ENCODE results near the gene ZNF655. TPM values are rescaled to one million over a fixed set of nuclear protein-coding genes. Genes with fewer than 3 reads are reported as not detected.
A peak's percentile ranks its signal among the peaks of the same experiment; 100 is the strongest.
"Not testable (repeated sequence)": the region's sequence is repeated elsewhere in the genome, so short reads cannot be mapped to it uniquely, and the experiment has no call there.

Gene ZNF655
- total RNA-seq, 2 donors from 2014 or later: 36.2 to 41.9 TPM

DNA sequence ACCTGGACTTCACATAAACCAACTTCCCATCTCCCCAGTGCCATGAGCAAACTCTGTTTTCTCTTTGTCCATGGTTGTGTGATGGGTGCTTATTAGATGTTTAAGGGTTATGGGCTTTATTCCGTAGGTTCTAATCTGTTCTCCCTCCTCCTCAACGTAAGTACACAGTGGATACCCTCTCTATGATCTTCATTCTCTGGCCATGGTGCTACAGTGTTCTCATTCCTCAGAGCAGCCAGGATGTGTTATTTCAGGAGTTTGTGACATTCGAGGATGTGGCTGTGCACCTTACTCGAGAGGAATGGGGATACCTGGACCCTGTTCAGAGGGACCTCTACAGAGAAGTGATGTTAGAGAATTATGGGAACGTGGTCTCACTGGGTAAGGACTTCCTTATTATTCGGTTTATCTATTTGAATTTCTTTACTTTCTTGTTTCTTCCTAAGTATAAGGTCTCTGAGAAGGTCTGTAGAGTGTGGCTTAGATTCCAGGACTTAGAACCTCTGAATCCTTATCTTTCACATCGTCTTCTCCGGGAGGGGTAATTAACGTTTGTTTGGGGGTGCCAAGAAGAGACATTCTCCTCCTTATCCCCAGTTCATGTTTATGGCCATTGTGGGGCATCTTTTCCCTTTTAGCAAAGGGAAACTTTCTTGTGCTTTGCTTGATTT, 3.8 kb downstream of the ZNF655 start:
- no peak for TF ChIP-seq CTCF (IDR thresholded peaks at IDR 0.05)
- no peaks in the 10 kb centered on the region for H3K27me3 ChIP-seq
- peaks cover 0 to 40% of the 10 kb centered on the region in 2 donors for H3K4me1 ChIP-seq
- H3K27ac ChIP-seq: peak overlapping the region in 1 of 2 donors; percentile 17
- peaks cover 54% of the 10 kb centered on the region for H3K36me3 ChIP-seq
- no peaks in the 10 kb centered on the region for H3K9me3 ChIP-seq
- H3K4me3 ChIP-seq: no peak overlapping the region
- DNase-seq (ENCODE audit: low spot score): no peak

- no peak for TF ChIP-seq CTCF (IDR thresholded peaks at IDR 0.05)
- DNase-seq (ENCODE audit: low spot score): no peak
- Histone ChIP-seq H3K4me1 (peaks cover 0 to 35% of the 10 kb centered on the region in 2 donors), H3K9me3 (no peaks in the 10 kb centered on the region), H3K27ac (peak overlapping the region in 1 of 2 donors; percentile 35), H3K4me3 (no peak overlapping the region), H3K36me3 (peaks cover 54% of the 10 kb centered on the region), H3K27me3 (no peaks in the 10 kb centered on the region)
These were observed 4.4 kb downstream of the ZNF655 start for GRCh38 chr7:99562832-99563231.

- Histone ChIP-seq H3K4me1 (peaks cover 0 to 35% of the 10 kb centered on the region in 2 donors), H3K27ac (no peak overlapping the region), H3K36me3 (peaks cover 57% of the 10 kb centered on the region), H3K9me3 (no peaks in the 10 kb centered on the region), H3K27me3 (no peaks in the 10 kb centered on the region), H3K4me3 (no peak overlapping the region)
- no peak for DNase-seq (ENCODE audit: low spot score)
- TF ChIP-seq CTCF (IDR thresholded peaks at IDR 0.05): no peak
These were observed 5.2 kb downstream of the ZNF655 start for GRCh38 chr7:99563650-99564049.

DNA sequence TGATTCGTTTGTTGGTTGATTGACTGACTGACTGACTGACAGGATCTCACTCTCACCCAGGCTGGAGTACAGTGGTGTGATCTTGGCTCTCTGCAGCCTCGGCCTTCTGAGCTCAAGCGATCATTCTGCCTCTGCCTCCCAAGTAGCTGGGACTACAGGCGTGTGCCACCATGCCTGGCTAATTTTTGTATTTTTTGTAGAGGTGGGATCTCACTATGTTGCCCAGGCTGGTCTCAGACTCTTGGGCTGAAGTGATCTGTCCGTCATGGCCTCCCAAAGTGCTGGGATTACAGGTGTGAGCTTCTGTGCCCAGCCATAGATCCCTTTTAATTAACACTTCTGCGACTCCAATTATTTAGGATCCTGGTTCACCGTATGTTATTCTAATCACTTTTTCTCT, 10.3 kb downstream of the ZNF655 start:
- not testable (repeated sequence) for H3K9me3 ChIP-seq; H3K27me3 ChIP-seq; DNase-seq (ENCODE audit: low spot score); H3K27ac ChIP-seq; H3K4me1 ChIP-seq; H3K4me3 ChIP-seq
- peaks cover 56% of the 10 kb centered on the region for H3K36me3 ChIP-seq

DNA sequence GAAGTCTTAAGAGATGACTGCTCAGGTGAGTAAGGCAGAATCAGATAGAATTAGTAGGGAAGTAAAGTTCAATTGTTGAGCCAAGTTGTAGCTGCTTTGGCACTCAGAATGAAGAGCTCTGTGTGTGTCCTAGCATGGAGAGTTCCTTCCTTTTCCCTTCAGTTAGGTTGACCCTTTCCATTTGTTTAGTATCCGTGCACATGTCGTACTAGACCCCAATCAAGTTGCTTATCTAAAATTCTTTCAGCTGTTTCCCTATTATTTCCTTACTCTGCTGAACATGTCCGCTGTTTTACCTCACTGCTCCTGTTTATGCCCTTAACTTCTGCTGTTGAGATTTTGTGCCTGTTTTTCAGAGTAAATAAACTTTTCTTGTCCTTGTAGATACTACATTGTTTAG, 13.3 kb downstream of the ZNF655 start:
- Histone ChIP-seq H3K36me3 (peaks cover 37% of the 10 kb centered on the region), H3K27ac (no peak overlapping the region), H3K4me1 (no peaks in the 10 kb centered on the region), H3K27me3 (no peaks in the 10 kb centered on the region), H3K9me3 (no peaks in the 10 kb centered on the region), H3K4me3 (no peak overlapping the region)
- TF ChIP-seq CTCF (IDR thresholded peaks at IDR 0.05): no peak
- no peak for DNase-seq (ENCODE audit: low spot score)

DNA sequence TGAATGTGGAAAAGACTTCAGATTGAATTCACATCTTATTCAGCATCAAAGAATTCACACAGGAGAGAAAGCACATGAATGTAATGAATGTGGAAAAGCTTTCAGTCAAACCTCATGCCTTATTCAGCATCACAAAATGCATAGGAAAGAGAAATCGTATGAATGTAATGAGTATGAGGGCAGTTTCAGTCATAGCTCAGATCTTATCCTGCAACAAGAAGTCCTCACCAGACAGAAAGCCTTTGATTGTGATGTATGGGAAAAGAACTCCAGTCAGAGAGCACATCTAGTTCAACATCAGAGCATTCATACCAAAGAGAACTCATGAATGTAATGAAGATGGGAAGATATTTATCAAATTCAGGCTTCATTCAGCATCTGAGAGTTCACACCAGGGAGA, 14.8 kb downstream of the ZNF655 start:
- no peak for TF ChIP-seq CTCF (IDR thresholded peaks at IDR 0.05)
- DNase-seq (ENCODE audit: low spot score): no peak
- no peak overlapping the region for H3K4me3 ChIP-seq
- no peak overlapping the region for H3K27ac ChIP-seq
- no peaks in the 10 kb centered on the region for H3K27me3 ChIP-seq
- peaks cover 37% of the 10 kb centered on the region for H3K36me3 ChIP-seq
- no peaks in the 10 kb centered on the region for H3K4me1 ChIP-seq
- no peaks in the 10 kb centered on the region for H3K9me3 ChIP-seq
